Hepatocyte (in vitro differentiated cells): ENCODE results near the gene FPR1.

Source experiments
- EZH2phosphoT487 ChIP-seq: fragments of 200-600 bp; sonication (generic); IDR thresholded peaks from one replicate; pipeline ENCODE4 v1.6.1; 2018; ENCODE audit warnings: antibody characterized with exemption, mild to moderate bottlenecking, low read depth, moderate library complexity; ENCODE audit not compliant: unreplicated experiment, severe bottlenecking
- TF ChIP-seq, protein P1 (sequence below): fragments of 200-600 bp; sonication (generic); IDR thresholded peaks from 2 replicates; pipeline ENCODE4 v1.5.1; 2016; ENCODE audit warnings: antibody characterized with exemption, mild to moderate bottlenecking; ENCODE audit not compliant: poor library complexity

GRCh38 chr19:51781999-51782398 lies 30.3 kb upstream of the FPR1 start:
- TF ChIP-seq, protein P1, sequence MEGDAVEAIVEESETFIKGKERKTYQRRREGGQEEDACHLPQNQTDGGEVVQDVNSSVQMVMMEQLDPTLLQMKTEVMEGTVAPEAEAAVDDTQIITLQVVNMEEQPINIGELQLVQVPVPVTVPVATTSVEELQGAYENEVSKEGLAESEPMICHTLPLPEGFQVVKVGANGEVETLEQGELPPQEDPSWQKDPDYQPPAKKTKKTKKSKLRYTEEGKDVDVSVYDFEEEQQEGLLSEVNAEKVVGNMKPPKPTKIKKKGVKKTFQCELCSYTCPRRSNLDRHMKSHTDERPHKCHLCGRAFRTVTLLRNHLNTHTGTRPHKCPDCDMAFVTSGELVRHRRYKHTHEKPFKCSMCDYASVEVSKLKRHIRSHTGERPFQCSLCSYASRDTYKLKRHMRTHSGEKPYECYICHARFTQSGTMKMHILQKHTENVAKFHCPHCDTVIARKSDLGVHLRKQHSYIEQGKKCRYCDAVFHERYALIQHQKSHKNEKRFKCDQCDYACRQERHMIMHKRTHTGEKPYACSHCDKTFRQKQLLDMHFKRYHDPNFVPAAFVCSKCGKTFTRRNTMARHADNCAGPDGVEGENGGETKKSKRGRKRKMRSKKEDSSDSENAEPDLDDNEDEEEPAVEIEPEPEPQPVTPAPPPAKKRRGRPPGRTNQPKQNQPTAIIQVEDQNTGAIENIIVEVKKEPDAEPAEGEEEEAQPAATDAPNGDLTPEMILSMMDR = no peak
- TF ChIP-seq EZH2phosphoT487 = no peak
